ENCODE results near the gene PEX6.

The PEX6 gene

GRCh38 chr6:42996513-42996912, 17.5 kb upstream of the PEX6 start:
- Histone ChIP-seq H3K36me3 (ENCODE audit: control insufficient read depth in 1 of 2, insufficient read depth in 2 of 2, low read length in 2 of 2) (peaks cover 0 to 5% of the 10 kb centered on the region in 2 donors), H3K4me1 (ENCODE audit: control insufficient read depth in 1 of 2, insufficient read depth in 2 of 2, low read length in 2 of 2) (no peaks in the 10 kb centered on the region), H3K4me3 (ENCODE audit: low read depth in 1 of 2, low read length in 2 of 2) (no peak overlapping the region), H3K27me3 (ENCODE audit: low read depth, low read length) (no peaks in the 10 kb centered on the region), H3K27ac (ENCODE audit: low read length) (no peak overlapping the region), H3K9me3 (ENCODE audit: control insufficient read depth in 1 of 2, low read length in 2 of 2) (no peaks in the 10 kb centered on the region)

GRCh38 chr6:42993445-42993844, 14.5 kb upstream of the PEX6 start:
- no peak overlapping the region for H3K4me3 ChIP-seq (ENCODE audit: low read depth in 1 of 2, low read length in 2 of 2)
- no peaks in the 10 kb centered on the region for H3K27me3 ChIP-seq (ENCODE audit: low read depth, low read length)
- peaks cover 16 to 19% of the 10 kb centered on the region in 2 donors for H3K36me3 ChIP-seq (ENCODE audit: control insufficient read depth in 1 of 2, insufficient read depth in 2 of 2, low read length in 2 of 2)
- H3K4me1 ChIP-seq (ENCODE audit: control insufficient read depth in 1 of 2, insufficient read depth in 2 of 2, low read length in 2 of 2): peaks cover 2 to 6% of the 10 kb centered on the region in 2 donors
- H3K9me3 ChIP-seq (ENCODE audit: control insufficient read depth in 1 of 2, low read length in 2 of 2): no peaks in the 10 kb centered on the region
- H3K27ac ChIP-seq (ENCODE audit: low read length): no peak overlapping the region

GRCh38 chr6:42989923-42990322, 10.9 kb upstream of the PEX6 start:
- Histone ChIP-seq H3K4me1 (ENCODE audit: control insufficient read depth in 1 of 2, insufficient read depth in 2 of 2, low read length in 2 of 2) (peaks cover 24 to 34% of the 10 kb centered on the region in 2 donors), H3K36me3 (ENCODE audit: control insufficient read depth in 1 of 2, insufficient read depth in 2 of 2, low read length in 2 of 2) (peaks cover 17 to 19% of the 10 kb centered on the region in 2 donors), H3K27ac (ENCODE audit: low read length) (no peak overlapping the region), H3K9me3 (ENCODE audit: control insufficient read depth in 1 of 2, low read length in 2 of 2) (no peaks in the 10 kb centered on the region), H3K4me3 (ENCODE audit: low read depth in 1 of 2, low read length in 2 of 2) (no peak overlapping the region), H3K27me3 (ENCODE audit: low read depth, low read length) (no peaks in the 10 kb centered on the region)

GRCh38 chr6:42988486-42989020, 9.6 kb upstream of the PEX6 start:
- Histone ChIP-seq H3K27me3 (ENCODE audit: low read depth, low read length) (no peaks in the 10 kb centered on the region), H3K9me3 (ENCODE audit: control insufficient read depth in 1 of 2, low read length in 2 of 2) (no peaks in the 10 kb centered on the region), H3K27ac (ENCODE audit: low read length) (no peak overlapping the region), H3K36me3 (ENCODE audit: control insufficient read depth in 1 of 2, insufficient read depth in 2 of 2, low read length in 2 of 2) (peaks cover 17% of the 10 kb centered on the region in 2 donors), H3K4me3 (ENCODE audit: low read depth in 1 of 2, low read length in 2 of 2) (no peak overlapping the region), H3K4me1 (ENCODE audit: control insufficient read depth in 1 of 2, insufficient read depth in 2 of 2, low read length in 2 of 2) (peaks cover 24 to 39% of the 10 kb centered on the region in 2 donors)

- Histone ChIP-seq H3K9me3 (ENCODE audit: control insufficient read depth in 1 of 2, low read length in 2 of 2) (no peaks in the 10 kb centered on the region), H3K4me3 (ENCODE audit: low read depth in 1 of 2, low read length in 2 of 2) (no peak overlapping the region), H3K36me3 (ENCODE audit: control insufficient read depth in 1 of 2, insufficient read depth in 2 of 2, low read length in 2 of 2) (peaks cover 14 to 17% of the 10 kb centered on the region in 2 donors), H3K27ac (ENCODE audit: low read length) (no peak overlapping the region), H3K27me3 (ENCODE audit: low read depth, low read length) (no peaks in the 10 kb centered on the region), H3K4me1 (ENCODE audit: control insufficient read depth in 1 of 2, insufficient read depth in 2 of 2, low read length in 2 of 2) (peaks cover 24 to 39% of the 10 kb centered on the region in 2 donors)
Observed at GRCh38 chr6:42987533-42988451, 8.8 kb upstream of the PEX6 start.

DNA sequence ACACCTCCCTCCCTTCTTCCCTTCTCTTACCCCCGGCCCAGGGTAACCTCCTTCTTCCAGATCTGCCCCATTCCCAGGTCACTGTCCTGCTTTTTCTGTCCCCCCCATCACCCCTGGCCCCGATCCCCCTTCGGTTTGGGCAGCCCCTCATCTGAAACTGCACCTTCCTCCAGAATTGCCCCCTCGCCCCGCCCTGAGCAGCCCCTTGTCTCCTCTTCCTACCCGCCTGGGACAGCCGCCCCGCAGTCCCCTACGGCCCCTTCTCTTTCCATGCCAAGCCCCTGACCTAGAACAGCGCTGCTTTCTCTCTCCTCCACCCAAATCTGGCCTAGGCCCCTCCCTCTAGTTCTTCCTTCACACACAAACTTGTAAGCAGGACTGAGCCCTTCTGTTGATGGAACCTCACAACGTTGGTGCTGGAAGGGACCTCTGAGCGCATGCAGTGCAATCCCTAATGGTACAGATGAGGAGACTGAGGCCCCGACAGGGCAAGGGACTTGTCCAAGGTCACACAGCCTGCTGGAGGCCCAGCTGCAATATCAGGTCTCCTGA, 6.0 kb upstream of the PEX6 start:
- H3K4me3 ChIP-seq (ENCODE audit: low read depth in 1 of 2, low read length in 2 of 2): peak overlapping the region; percentile 82 to 83
- no peaks in the 10 kb centered on the region for H3K9me3 ChIP-seq (ENCODE audit: control insufficient read depth in 1 of 2, low read length in 2 of 2)
- peaks cover 24 to 41% of the 10 kb centered on the region in 2 donors for H3K4me1 ChIP-seq (ENCODE audit: control insufficient read depth in 1 of 2, insufficient read depth in 2 of 2, low read length in 2 of 2)
- peak overlapping the region; percentile 33 for H3K27ac ChIP-seq (ENCODE audit: low read length)
- H3K36me3 ChIP-seq (ENCODE audit: control insufficient read depth in 1 of 2, insufficient read depth in 2 of 2, low read length in 2 of 2): peaks cover 11 to 14% of the 10 kb centered on the region in 2 donors
- H3K27me3 ChIP-seq (ENCODE audit: low read depth, low read length): no peaks in the 10 kb centered on the region

DNA sequence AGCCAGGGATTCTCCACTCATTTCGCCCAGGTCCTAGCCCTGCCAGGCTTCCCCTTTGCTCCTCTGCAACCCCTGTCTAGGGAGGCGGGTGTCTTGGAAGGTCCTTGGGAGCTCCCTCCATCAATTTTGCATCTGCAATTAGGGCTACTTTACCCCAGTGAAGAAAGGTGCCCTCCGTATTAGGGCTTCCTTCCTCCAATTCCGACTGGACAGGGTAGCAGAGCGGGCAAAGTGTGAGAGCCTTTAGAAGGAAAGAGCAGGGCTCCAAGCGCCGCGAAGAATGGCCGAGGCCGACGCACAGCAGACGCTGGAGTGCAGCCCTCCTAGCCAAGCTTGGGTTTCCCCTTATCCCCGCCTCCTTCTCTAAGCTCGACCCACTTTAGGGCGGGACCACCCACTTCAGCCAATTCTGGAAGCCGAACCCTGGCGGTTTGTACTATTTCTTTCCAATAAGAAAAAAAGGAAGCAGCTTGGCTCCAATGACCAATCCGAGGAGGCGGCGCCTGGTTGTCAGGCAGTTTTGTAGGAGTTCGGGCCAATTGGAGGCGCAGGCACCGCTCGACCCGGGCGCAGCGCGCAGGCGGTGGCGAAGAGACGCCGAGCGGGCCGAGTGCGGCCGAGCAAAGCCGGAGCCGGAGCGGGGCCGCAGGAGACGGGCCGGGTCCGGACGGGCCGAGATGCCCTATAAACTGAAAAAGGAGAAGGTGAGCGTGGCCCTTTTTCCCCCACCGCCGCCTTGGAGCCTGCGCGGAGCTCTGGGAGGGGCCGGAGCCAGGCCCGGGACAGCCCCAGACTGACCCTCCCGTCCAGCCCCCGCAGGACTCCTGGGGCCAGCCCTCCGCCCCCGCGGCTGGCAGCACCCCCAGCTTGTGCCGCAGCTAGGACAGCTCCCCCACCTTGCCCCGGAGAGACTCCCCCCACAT, 5.3 kb upstream of the PEX6 start, which contains the start of gene PPP2R5D:
Gene PPP2R5D (plus strand): TSS at position 570 of the 923 bp plus-strand sequence. CDS start 108 bp downstream, at position 678.
- Histone ChIP-seq H3K27me3 (ENCODE audit: low read depth, low read length) (no peaks in the 10 kb centered on the region), H3K27ac (ENCODE audit: low read length) (peak within 1 kb of the TSS; percentile 84), H3K4me1 (ENCODE audit: control insufficient read depth in 1 of 2, insufficient read depth in 2 of 2, low read length in 2 of 2) (peaks cover 31 to 46% of the 10 kb centered on the region in 2 donors), H3K9me3 (ENCODE audit: control insufficient read depth in 1 of 2, low read length in 2 of 2) (no peaks in the 10 kb centered on the region), H3K36me3 (ENCODE audit: control insufficient read depth in 1 of 2, insufficient read depth in 2 of 2, low read length in 2 of 2) (peaks cover 4 to 6% of the 10 kb centered on the region in 2 donors), H3K4me3 (ENCODE audit: low read depth in 1 of 2, low read length in 2 of 2) (peak within 1 kb of the TSS; percentile 82 to 83)

- no peaks in the 10 kb centered on the region for H3K9me3 ChIP-seq (ENCODE audit: control insufficient read depth in 1 of 2, low read length in 2 of 2)
Observed at GRCh38 chr6:42981836-42982235, 2.9 kb upstream of the PEX6 start.

GRCh38 chr6:42979523-42980177, 669 bp upstream of the PEX6 start:
- H3K4me3 ChIP-seq (ENCODE audit: low read depth in 1 of 2, low read length in 2 of 2): peak overlapping the region; percentile 83 to 84
- H3K27me3 ChIP-seq (ENCODE audit: low read depth, low read length): no peaks in the 10 kb centered on the region
- peaks cover 11 to 29% of the 10 kb centered on the region in 2 donors for H3K4me1 ChIP-seq (ENCODE audit: control insufficient read depth in 1 of 2, insufficient read depth in 2 of 2, low read length in 2 of 2)
- peak overlapping the region; percentile 83 for H3K27ac ChIP-seq (ENCODE audit: low read length)
- H3K36me3 ChIP-seq (ENCODE audit: control insufficient read depth in 1 of 2, insufficient read depth in 2 of 2, low read length in 2 of 2): no peaks in the 10 kb centered on the region
- no peaks in the 10 kb centered on the region for H3K9me3 ChIP-seq (ENCODE audit: control insufficient read depth in 1 of 2, low read length in 2 of 2)

More at GRCh38 chr6:42981836-42982235, 2.9 kb upstream of the PEX6 start:
- Histone ChIP-seq H3K27me3 (ENCODE audit: low read depth, low read length) (no peaks in the 10 kb centered on the region), H3K4me1 (ENCODE audit: control insufficient read depth in 1 of 2, insufficient read depth in 2 of 2, low read length in 2 of 2) (peaks cover 19 to 42% of the 10 kb centered on the region in 2 donors), H3K27ac (ENCODE audit: low read length) (no peak overlapping the region), H3K36me3 (ENCODE audit: control insufficient read depth in 1 of 2, insufficient read depth in 2 of 2, low read length in 2 of 2) (no peaks in the 10 kb centered on the region), H3K4me3 (ENCODE audit: low read depth in 1 of 2, low read length in 2 of 2) (no peak overlapping the region)

GRCh38 chr6:42978487-42978838, 518 bp downstream of the PEX6 start:
- Histone ChIP-seq H3K27me3 (ENCODE audit: low read depth, low read length) (no peaks in the 10 kb centered on the region), H3K27ac (ENCODE audit: low read length) (peak overlapping the region; percentile 83), H3K4me3 (ENCODE audit: low read depth in 1 of 2, low read length in 2 of 2) (peak overlapping the region; percentile 83 to 84), H3K9me3 (ENCODE audit: control insufficient read depth in 1 of 2, low read length in 2 of 2) (no peaks in the 10 kb centered on the region), H3K36me3 (ENCODE audit: control insufficient read depth in 1 of 2, insufficient read depth in 2 of 2, low read length in 2 of 2) (peaks cover 0 to 7% of the 10 kb centered on the region in 2 donors), H3K4me1 (ENCODE audit: control insufficient read depth in 1 of 2, insufficient read depth in 2 of 2, low read length in 2 of 2) (peaks cover 11 to 23% of the 10 kb centered on the region in 2 donors)

Measured in muscle layer of duodenum (tissue), 2 donors.